ENCODE results near the gene TECTA. TPM values are rescaled to one million over a fixed set of nuclear protein-coding genes. Genes with fewer than 3 reads are reported as not detected.
"Not testable (repeated sequence)": the region's sequence is repeated elsewhere in the genome, so short reads cannot be mapped to it uniquely, and the experiment has no call there.

The TECTA gene
- polyA plus RNA-seq, 2 of the 4 experiments (the other 2 are of a cell fraction): 0.05 to 0.14 TPM

GRCh38 chr11:121161349-121161917 is 60.4 kb downstream of the TECTA start:
- ATAC-seq: no peak
- no peak for TF ChIP-seq SMC3 (IDR thresholded peaks at IDR 0.05)
- TF ChIP-seq PHF8 (IDR thresholded peaks at IDR 0.05; ENCODE audit: borderline replicate concordance, low read depth): no peak
- no peak overlapping the region for H3K4me3 ChIP-seq
- no peak for DNase-seq (ENCODE audit: low read depth in 1 of 2, low spot score in 1 of 2)
- no peak overlapping the region for H3K27ac ChIP-seq
- H3K4me2 ChIP-seq: no peak overlapping the region
- 8% methylated on average over 5 of the region's 5 CpGs for WGBS (ENCODE audit: missing lambda C conversion rate)
- FAIRE-seq: no peak
- no peaks in the 10 kb centered on the region for H3K4me1 ChIP-seq
- ChIA-PET CTCF (interaction anchor here (0.9 kb wide), 1 partner anchor 137 kb away, joined by 3 read pairs; no protein-coding TSS in a partner anchor), POLR2A (no interaction called here)
- H3K9me3 ChIP-seq: no peaks in the 10 kb centered on the region

GRCh38 chr11:121163658-121164308 is 62.7 kb downstream of the TECTA start:
- WGBS (ENCODE audit: missing lambda C conversion rate): 1% methylated on average over 6 of the region's 6 CpGs
- FAIRE-seq (no peak), ATAC-seq (no peak), DNase-seq (ENCODE audit: low read depth in 1 of 2, low spot score in 1 of 2) (no peak)
- Histone ChIP-seq H3K4me1 (no peaks in the 10 kb centered on the region), H3K9me3 (no peaks in the 10 kb centered on the region), H3K4me3 (no peak overlapping the region), H3K4me2 (no peak overlapping the region), H3K27ac (no peak overlapping the region)
- POLR2A ChIA-PET: no interaction called here
- TF ChIP-seq RCOR1 (IDR thresholded peaks at IDR 0.05; ENCODE audit: low read depth, low read length) (no peak), EP300 (IDR thresholded peaks at IDR 0.05) (no peak), REST (IDR thresholded peaks at IDR 0.05) (no peak), ZC3H11A (IDR thresholded peaks at IDR 0.05) (no peak), SREBF2 (IDR thresholded peaks at IDR 0.05) (no peak), JUN (IDR thresholded peaks at IDR 0.05) (no peak), E2F6 (IDR thresholded peaks at IDR 0.05; ENCODE audit: borderline replicate concordance, low read depth) (no peak), TP53 (CRISPR knock-in tag; IDR thresholded peaks at IDR 0.05) (no peak), FOSL2 (IDR thresholded peaks at IDR 0.05) (no peak), FOSL2 (CRISPR knock-in tag; IDR thresholded peaks at IDR 0.05) (no peak), TFCP2L1 (CRISPR knock-in tag; IDR thresholded peaks at IDR 0.05) (no peak), FOSB (CRISPR knock-in tag; IDR thresholded peaks at IDR 0.05) (no peak)
- CTCF ChIA-PET: no interaction called here

GRCh38 chr11:121177629-121178028 is 76.6 kb downstream of the TECTA start:
- DNase-seq (ENCODE audit: low read depth in 1 of 2, low spot score in 1 of 2); CTCF ChIA-PET; FAIRE-seq; H3K4me2 ChIP-seq; H3K4me1 ChIP-seq; H3K9me3 ChIP-seq; ATAC-seq; H3K4me3 ChIP-seq; POLR2A ChIA-PET; H3K27ac ChIP-seq: not testable (repeated sequence)
- 70% methylated on average over 4 of the region's 10 CpGs for WGBS (ENCODE audit: missing lambda C conversion rate)

GRCh38 chr11:121179306-121179705 is 78.3 kb downstream of the TECTA start:
- POLR2A ChIA-PET: no interaction called here
- DNase-seq (ENCODE audit: low read depth in 1 of 2, low spot score in 1 of 2) (no peak), ATAC-seq (no peak), FAIRE-seq (no peak)
- CTCF ChIA-PET: interaction anchor here (0.7 to 2.3 kb wide), 2 partner anchors 15 to 94 kb away, joined by 5 to 10 read pairs; no protein-coding TSS in a partner anchor
- Histone ChIP-seq H3K4me2 (no peak overlapping the region), H3K4me1 (no peaks in the 10 kb centered on the region), H3K27ac (no peak overlapping the region), H3K9me3 (no peaks in the 10 kb centered on the region; the same call in 2 of the 3 replicates), H3K4me3 (no peak overlapping the region)
- 11% methylated on average over 1 of the region's 1 CpG for WGBS (ENCODE audit: missing lambda C conversion rate)
- TF ChIP-seq ZNF302 (CRISPR knock-in tag; IDR thresholded peaks at IDR 0.05): no peak
- TF ChIP-seq SMC3 (IDR thresholded peaks at IDR 0.05): no peak
- no peak for TF ChIP-seq BHLHE40 (IDR thresholded peaks at IDR 0.05; ENCODE audit: low read depth, low read length)
- no peak for TF ChIP-seq HOXB5 (CRISPR knock-in tag; IDR thresholded peaks at IDR 0.05)
- TF ChIP-seq NFE2L2 (conservative IDR thresholded peaks at IDR 0.05; ENCODE audit: low read length): no peak
- no peak for TF ChIP-seq ZC3H11A (IDR thresholded peaks at IDR 0.05)
- no peak for TF ChIP-seq KDM1A (IDR thresholded peaks at IDR 0.05; ENCODE audit: low read depth)
- TF ChIP-seq ZSCAN20 (CRISPR knock-in tag; IDR thresholded peaks at IDR 0.05): no peak
- no peak for TF ChIP-seq CHD2 (IDR thresholded peaks at IDR 0.05; ENCODE audit: low read length, partially characterized antibody)
- no peak for TF ChIP-seq RFX5 (IDR thresholded peaks at IDR 0.05)
- no peak for TF ChIP-seq KDM5A (IDR thresholded peaks at IDR 0.05)
- TF ChIP-seq HEYL (CRISPR knock-in tag; IDR thresholded peaks at IDR 0.05): no peak
- TF ChIP-seq SREBF2 (IDR thresholded peaks at IDR 0.05): no peak
- no peak for TF ChIP-seq MAX (IDR thresholded peaks at IDR 0.05)
- no peak for TF ChIP-seq RNF2 (IDR thresholded peaks at IDR 0.05; ENCODE audit: borderline replicate concordance, low read depth)
